HCT116 (cell line): ENCODE measurements around the gene IREB2. TPM values are rescaled to one million over a fixed set of nuclear protein-coding genes. Genes with fewer than 3 reads are reported as not detected.

Experiments
- ATAC-seq: fragments of 200-7000 bp; cut with Tn5 transposase; 2 replicates; pipeline ENCODE4 v1.9.1; 2020; ENCODE audit warnings: mild to moderate bottlenecking, moderate library complexity
- BruUV-seq: library from RNA; stranded (reverse); fragments of 400-500 nt; replicated peaks from 2 replicates; lab custom pipeline; 2021; lab: Mats Ljungman, UMichigan
- CTCF ChIA-PET: fragments of 300-600 bp; sonication (Branson Sonifier 250); formaldehyde crosslinking; loops from one replicate; lab custom pipeline; 2021; ENCODE audit warnings: antibody characterized with exemption; lab: Charles Lee
- POLR2A ChIA-PET: fragments of 300-600, 350-600 bp; sonication (Branson Sonifier 250); formaldehyde crosslinking; loops from one replicate; lab custom pipeline; 2021; ENCODE audit warnings: antibody characterized with exemption; lab: Charles Lee
- RAD21 ChIA-PET, 2 experiments: fragments of 300-600 bp; sonication (Branson Sonifier 250); formaldehyde crosslinking; loops; one replicate each; lab custom pipeline; 2023; ENCODE audit warnings: low total read pairs in 2 of 2; ENCODE audit not compliant: uncharacterized antibody in 2 of 2, unreplicated experiment in 2 of 2, low non-redundant PET in 1 of 2; lab: Charles Lee
- DNase-seq: peaks from one replicate; pipeline ENCODE4 v3.0.0-alpha.2; 2010; ENCODE audit warnings: low read depth, low spot score
- H2AFZ ChIP-seq: fragments of 200-600 bp; shearing (Covaris generic), sonication (generic); 2 replicates; pipeline ENCODE4 v1.6.1; 2017; ENCODE audit warnings: low read depth, mixed run types, mixed read lengths, antibody characterized with exemption, low read length; ENCODE audit not compliant: poor library complexity, severe bottlenecking
- H3K27ac ChIP-seq: 2 replicates; pipeline ENCODE4 v1.5.1; 2012; ENCODE audit warnings: low read depth, low read length
- H3K27me3 ChIP-seq: fragments of 200-600 bp; sonication (generic); 2 replicates; pipeline ENCODE4 v1.6.1; 2016; ENCODE audit warnings: mixed run types, low read length, mixed read lengths; ENCODE audit not compliant: insufficient read depth
- H3K36me3 ChIP-seq, 2 experiments: fragments of 200-500 bp in 1 of 2; fragments of 200-600 bp in 1 of 2; sonication (Bioruptor generic) in 1 of 2; sonication (generic) in 1 of 2; 2 replicates each; pipeline versions ENCODE4 v1.5.1 to v1.6.1; 2014 to 2016; ENCODE audit warnings: low read length in 2 of 2, inconsistent platforms in 1 of 2, mixed read lengths in 1 of 2, mixed run types in 1 of 2; ENCODE audit not compliant: insufficient read depth in 2 of 2, control insufficient read depth in 1 of 2
- H3K4me1 ChIP-seq, 2 experiments: fragments of 200-600 bp in 1 of 2; sonication (generic) in 1 of 2; 2 replicates each; pipeline versions ENCODE4 v1.5.1 to v1.6.1; 2012 to 2017; ENCODE audit warnings: low read length in 2 of 2, inconsistent platforms in 1 of 2, mild to moderate bottlenecking in 1 of 2, mixed read lengths in 1 of 2, mixed run types in 1 of 2, moderate library complexity in 1 of 2; ENCODE audit not compliant: insufficient read depth in 2 of 2, control insufficient read depth in 1 of 2
- H3K4me2 ChIP-seq: fragments of 200-600 bp; sonication (generic); 2 replicates; pipeline ENCODE4 v1.6.1; 2017; ENCODE audit warnings: mixed run types, low read length, mixed read lengths
- H3K4me3 ChIP-seq, 2 experiments: fragments of 200-600 bp in 1 of 2; sonication (generic) in 1 of 2; replicated peaks in 1 of 2; 2 replicates each; pipeline ENCODE4 v1.5.1; 2011 to 2016; ENCODE audit warnings: low read length in 2 of 2, control low read depth in 1 of 2, low read depth in 1 of 2, mild to moderate bottlenecking in 1 of 2, mixed read lengths in 1 of 2, mixed run types in 1 of 2
- H3K79me2 ChIP-seq: fragments of 200-600 bp; sonication (generic); 2 replicates; pipeline ENCODE4 v1.6.1; 2017; ENCODE audit warnings: mild to moderate bottlenecking, mixed run types, low read length, moderate library complexity, mixed read lengths; ENCODE audit not compliant: insufficient read depth
- H3K9ac ChIP-seq: fragments of 200-600 bp; sonication (generic); 2 replicates; pipeline ENCODE4 v1.6.1; 2016; ENCODE audit warnings: low read length, mixed read lengths
- H3K9me2 ChIP-seq: fragments of 200-600 bp; sonication (generic), shearing (Covaris generic); 2 replicates; pipeline ENCODE4 v1.6.1; 2017; ENCODE audit warnings: mixed run types, mild to moderate bottlenecking, moderate library complexity; ENCODE audit not compliant: insufficient read depth
- H3K9me3 ChIP-seq, 2 experiments: fragments of 200-500 bp in 1 of 2; fragments of 200-600 bp in 1 of 2; sonication (Bioruptor generic) in 1 of 2; sonication (generic) in 1 of 2; 2 replicates each; pipeline ENCODE4 v1.6.1; 2014 to 2017; ENCODE audit warnings: low read length in 2 of 2, mixed read lengths in 2 of 2, inconsistent platforms in 1 of 2, low read depth in 1 of 2, mild to moderate bottlenecking in 1 of 2, mixed run types in 1 of 2, moderate library complexity in 1 of 2; ENCODE audit not compliant: control insufficient read depth in 1 of 2, insufficient read depth in 1 of 2
- H4K20me1 ChIP-seq: fragments of 200-600 bp; sonication (generic), shearing (Covaris generic); 2 replicates; pipeline ENCODE4 v1.6.1; 2017; ENCODE audit warnings: mixed run types, mild to moderate bottlenecking, moderate library complexity; ENCODE audit not compliant: insufficient read depth
- CBX3 ChIP-seq: IDR thresholded peaks from 2 replicates; pipeline ENCODE4 v1.6.1; 2012; ENCODE audit warnings: low read depth
- CEBPB ChIP-seq: IDR thresholded peaks from 2 replicates; pipeline ENCODE4 v1.6.1; 2012; ENCODE audit warnings: low read depth
- EZH2 ChIP-seq: fragments of 200-600 bp; sonication (generic); IDR thresholded peaks from 2 replicates; pipeline ENCODE4 v1.6.1; 2017; ENCODE audit warnings: antibody characterized with exemption, mixed run types
- EZH2phosphoT487 ChIP-seq: fragments of 200-600 bp; IDR thresholded peaks from 2 replicates; pipeline ENCODE4 v1.6.1; 2018; ENCODE audit warnings: antibody characterized with exemption, borderline replicate concordance
- POLR2A ChIP-seq: IDR thresholded peaks from 2 replicates; pipeline ENCODE4 v1.7.0; 2011; ENCODE audit warnings: borderline replicate concordance; ENCODE audit not compliant: insufficient read depth, insufficient read length; ENCODE audit errors: extremely low read depth
- POLR2AphosphoS5 ChIP-seq: IDR thresholded peaks from 2 replicates; pipeline ENCODE4 v1.6.1; 2011; ENCODE audit warnings: mild to moderate bottlenecking, low read depth, low read length, moderate library complexity
- RAD21 ChIP-seq: IDR thresholded peaks from 2 replicates; pipeline ENCODE4 v1.6.1; 2012; ENCODE audit warnings: low read depth, mild to moderate bottlenecking
- SIN3A ChIP-seq: IDR thresholded peaks from 2 replicates; pipeline ENCODE4 v1.6.1; 2012; ENCODE audit warnings: low read depth
- SP1 ChIP-seq: IDR thresholded peaks from 2 replicates; pipeline ENCODE4 v1.6.1; 2012; ENCODE audit warnings: low read depth
- TCF7L2 ChIP-seq: IDR thresholded peaks from 2 replicates; pipeline ENCODE4 v1.7.0; 2011; ENCODE audit warnings: borderline replicate concordance, inconsistent platforms; ENCODE audit not compliant: insufficient read depth, insufficient read length; ENCODE audit errors: extremely low read depth
- ZFX ChIP-seq: fragments of 450-650 bp; IDR thresholded peaks from 2 replicates; pipeline ENCODE4 v1.6.1; 2017
- ZNF274 ChIP-seq: fragments of 200-500 bp; sonication (Bioruptor generic); IDR thresholded peaks from 2 replicates; pipeline ENCODE4 v1.6.1; 2014; ENCODE audit warnings: mild to moderate bottlenecking, low read depth, low read length, inconsistent platforms
- intact Hi-C: fragments of 100-400 bp; cut with micrococcal nuclease; formaldehyde crosslinking; loops from 2 replicates; pipeline ENCODE4 v1.10.0; 2022
- total RNA-seq: library from RNA; stranded (reverse); gene quantifications from one replicate; pipeline ENCODE4 v1.2.1, GENCODE V29; 2021; ENCODE audit not compliant: unreplicated experiment
- TF ChIP-seq, protein P1 (sequence below): IDR thresholded peaks from 2 replicates; pipeline ENCODE4 v1.6.1; 2012; ENCODE audit warnings: low read depth
- TF ChIP-seq, protein P2 (sequence below): IDR thresholded peaks from 2 replicates; pipeline ENCODE4 v1.6.1; 2012

Gene IREB2
- total RNA-seq, 1 experiment from 2014 or later: 57.6 TPM

DNA sequence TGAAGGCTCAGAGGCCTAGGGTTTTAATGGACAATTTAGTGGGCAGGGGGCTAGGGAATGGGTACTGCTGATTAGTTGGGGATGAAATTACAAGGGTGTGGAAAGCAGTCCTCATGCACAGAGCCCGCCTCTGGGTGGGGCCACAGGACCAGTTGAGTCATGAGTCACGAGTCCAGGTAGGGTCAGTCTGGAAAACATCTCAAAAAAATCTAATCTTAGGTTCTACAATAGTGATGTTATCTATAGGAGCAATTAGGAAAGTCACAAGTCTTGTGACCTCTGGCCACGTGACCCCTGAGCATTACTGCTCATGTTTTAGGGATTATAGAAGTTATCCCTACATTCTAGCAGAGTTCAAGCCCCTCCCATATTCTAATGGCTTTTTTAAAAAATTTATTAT lies 18.6 kb upstream of the IREB2 start:
- ATAC-seq: no peak
- Histone ChIP-seq H3K27me3 (no peaks in the 10 kb centered on the region; the same call in 1 of the 2 replicates), H3K79me2 (no peaks in the 10 kb centered on the region), H2AFZ (no peak overlapping the region), H3K27ac (no peak overlapping the region), H3K9ac (no peak overlapping the region), H3K9me2 (no peaks in the 10 kb centered on the region), H3K36me3 (no peaks in the 10 kb centered on the region), H3K4me2 (no peak overlapping the region), H3K4me1 (peaks cover 0 to 14% of the 10 kb centered on the region in 2 experiments; a peak in 1 of 4 replicates), H4K20me1 (no peaks in the 10 kb centered on the region), H3K9me3 (no peaks in the 10 kb centered on the region), H3K4me3 (no peak overlapping the region)
- ChIA-PET CTCF (interaction anchor here (1.6 kb wide), 1 partner anchor 23 kb away, joined by 4 read pairs; no protein-coding TSS in a partner anchor), RAD21 (no interaction called here), POLR2A (no interaction called here)
- BruUV-seq: no TSS peak
- DNase-seq: no peak
- TF ChIP-seq, protein P1, sequence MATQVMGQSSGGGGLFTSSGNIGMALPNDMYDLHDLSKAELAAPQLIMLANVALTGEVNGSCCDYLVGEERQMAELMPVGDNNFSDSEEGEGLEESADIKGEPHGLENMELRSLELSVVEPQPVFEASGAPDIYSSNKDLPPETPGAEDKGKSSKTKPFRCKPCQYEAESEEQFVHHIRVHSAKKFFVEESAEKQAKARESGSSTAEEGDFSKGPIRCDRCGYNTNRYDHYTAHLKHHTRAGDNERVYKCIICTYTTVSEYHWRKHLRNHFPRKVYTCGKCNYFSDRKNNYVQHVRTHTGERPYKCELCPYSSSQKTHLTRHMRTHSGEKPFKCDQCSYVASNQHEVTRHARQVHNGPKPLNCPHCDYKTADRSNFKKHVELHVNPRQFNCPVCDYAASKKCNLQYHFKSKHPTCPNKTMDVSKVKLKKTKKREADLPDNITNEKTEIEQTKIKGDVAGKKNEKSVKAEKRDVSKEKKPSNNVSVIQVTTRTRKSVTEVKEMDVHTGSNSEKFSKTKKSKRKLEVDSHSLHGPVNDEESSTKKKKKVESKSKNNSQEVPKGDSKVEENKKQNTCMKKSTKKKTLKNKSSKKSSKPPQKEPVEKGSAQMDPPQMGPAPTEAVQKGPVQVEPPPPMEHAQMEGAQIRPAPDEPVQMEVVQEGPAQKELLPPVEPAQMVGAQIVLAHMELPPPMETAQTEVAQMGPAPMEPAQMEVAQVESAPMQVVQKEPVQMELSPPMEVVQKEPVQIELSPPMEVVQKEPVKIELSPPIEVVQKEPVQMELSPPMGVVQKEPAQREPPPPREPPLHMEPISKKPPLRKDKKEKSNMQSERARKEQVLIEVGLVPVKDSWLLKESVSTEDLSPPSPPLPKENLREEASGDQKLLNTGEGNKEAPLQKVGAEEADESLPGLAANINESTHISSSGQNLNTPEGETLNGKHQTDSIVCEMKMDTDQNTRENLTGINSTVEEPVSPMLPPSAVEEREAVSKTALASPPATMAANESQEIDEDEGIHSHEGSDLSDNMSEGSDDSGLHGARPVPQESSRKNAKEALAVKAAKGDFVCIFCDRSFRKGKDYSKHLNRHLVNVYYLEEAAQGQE: no peak
- TF ChIP-seq ZNF274 (no peak), EZH2phosphoT487 (no peak), EZH2 (no peak), CBX3 (no peak), RAD21 (no peak), ZFX (no peak), TCF7L2 (no peak), POLR2A (no peak), POLR2AphosphoS5 (no peak), SIN3A (no peak), CEBPB (no peak), SP1 (no peak)
- TF ChIP-seq, protein P2, sequence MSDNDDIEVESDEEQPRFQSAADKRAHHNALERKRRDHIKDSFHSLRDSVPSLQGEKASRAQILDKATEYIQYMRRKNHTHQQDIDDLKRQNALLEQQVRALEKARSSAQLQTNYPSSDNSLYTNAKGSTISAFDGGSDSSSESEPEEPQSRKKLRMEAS: no peak
- intact Hi-C loops: no loop called here
